Dedifferentiated amniotic fluid mesenchymal stem cell (primary cell): ENCODE results near the gene SUN1.
"Not testable (repeated sequence)": the region's sequence is repeated elsewhere in the genome, so short reads cannot be mapped to it uniquely, and the experiment has no call there.

ENCODE experiments used
- DNase-seq: peaks from one replicate; pipeline ENCODE4 v3.0.0-alpha.2; 2016; ENCODE audit errors: extremely low spot score

SUN1 gene

GRCh38 chr7:835021-835420 is 2.7 kb downstream of the SUN1 start:
- no peak for DNase-seq

- no peak for DNase-seq
These were observed 3.5 kb downstream of the SUN1 start for GRCh38 chr7:835485-836401.

DNA sequence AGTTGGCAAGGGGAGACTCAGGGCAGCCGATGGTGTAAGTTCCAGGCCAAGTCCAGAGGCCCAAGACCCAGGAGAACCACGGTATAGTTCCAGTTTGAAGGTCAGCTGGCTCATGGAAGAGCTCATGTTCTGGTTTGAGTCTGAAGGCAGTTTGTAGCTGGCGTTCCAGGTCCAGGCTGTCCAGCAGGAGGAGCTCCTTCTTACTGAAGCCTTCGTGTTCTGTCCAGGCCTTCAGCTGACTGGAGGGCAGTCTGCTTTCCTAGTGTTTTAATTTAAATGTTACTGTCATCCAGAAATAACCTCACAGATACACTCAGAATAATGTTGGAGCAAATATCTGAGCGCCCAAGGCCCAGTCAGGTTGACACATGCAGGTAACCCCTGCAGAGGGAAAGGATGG is 4.2 kb downstream of the SUN1 start:
- no peak for DNase-seq

- no peak for DNase-seq
These were observed 4.7 kb downstream of the SUN1 start for GRCh38 chr7:837001-837400.

GRCh38 chr7:840001-840600 is 7.8 kb downstream of the SUN1 start:
- no peak for DNase-seq

GRCh38 chr7:841943-842342 is 9.7 kb downstream of the SUN1 start:
- DNase-seq, result no peak

GRCh38 chr7:842431-843031 is 10.3 kb downstream of the SUN1 start:
- DNase-seq, result no peak

DNA sequence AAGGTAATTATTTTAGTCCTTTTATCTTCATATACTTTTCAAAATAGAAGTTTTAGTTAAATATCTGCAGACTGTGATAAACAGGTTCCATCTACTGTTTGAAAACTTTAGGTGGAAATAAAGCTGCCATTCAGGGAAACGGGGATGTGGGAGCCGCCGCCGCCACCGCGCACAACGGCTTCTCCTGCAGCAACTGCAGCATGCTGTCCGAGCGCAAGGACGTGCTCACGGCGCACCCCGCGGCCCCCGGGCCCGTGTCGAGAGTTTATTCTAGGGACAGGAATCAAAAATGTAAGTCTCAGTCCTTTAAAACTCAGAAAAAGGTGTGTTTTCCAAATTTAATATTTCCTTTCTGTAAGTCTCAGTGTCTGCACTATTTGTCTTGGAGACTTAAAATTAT is 11.0 kb downstream of the SUN1 start:
- no peak for DNase-seq

DNA sequence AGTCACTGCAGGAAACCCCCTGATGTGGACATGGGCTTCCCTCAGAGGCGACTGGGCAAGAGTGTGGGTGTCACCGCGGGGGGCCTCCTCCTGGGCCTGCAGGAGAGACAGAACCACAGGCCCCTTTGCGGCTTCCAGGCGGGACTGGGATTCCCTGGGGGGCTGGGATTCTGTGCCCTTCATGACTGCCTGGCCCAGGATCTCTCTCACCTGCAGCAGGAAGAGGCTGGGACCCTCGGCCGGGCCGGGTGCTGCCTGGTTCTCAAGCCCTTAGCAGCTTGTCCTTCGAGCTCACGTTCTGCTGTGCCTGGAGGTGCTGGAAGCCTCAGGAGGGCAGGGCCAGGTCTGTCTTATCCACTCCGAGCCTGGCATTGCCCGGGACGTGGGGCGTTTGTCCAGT is 11.8 kb downstream of the SUN1 start:
- DNase-seq, result no peak

DNA sequence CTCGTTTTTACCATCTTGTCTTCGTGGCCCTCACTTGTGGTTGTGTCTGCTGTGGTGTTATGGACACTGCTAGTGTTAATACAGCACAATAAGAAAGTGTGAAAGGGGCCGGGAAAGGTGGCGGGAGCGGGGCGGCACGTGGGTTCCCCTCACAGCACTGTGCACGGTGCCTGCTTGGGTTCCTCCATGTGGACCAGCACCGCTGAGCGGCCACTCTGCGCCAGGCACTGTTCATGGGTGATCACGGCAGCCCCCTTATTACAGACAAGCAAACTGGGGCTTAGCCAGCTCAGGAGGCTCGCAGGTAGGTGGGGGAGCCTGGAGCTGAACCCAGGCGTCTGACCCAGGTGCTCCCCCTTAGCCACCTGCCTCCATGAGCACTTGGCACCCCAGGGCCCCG is 12.2 kb downstream of the SUN1 start:
- DNase-seq, result no peak

DNA sequence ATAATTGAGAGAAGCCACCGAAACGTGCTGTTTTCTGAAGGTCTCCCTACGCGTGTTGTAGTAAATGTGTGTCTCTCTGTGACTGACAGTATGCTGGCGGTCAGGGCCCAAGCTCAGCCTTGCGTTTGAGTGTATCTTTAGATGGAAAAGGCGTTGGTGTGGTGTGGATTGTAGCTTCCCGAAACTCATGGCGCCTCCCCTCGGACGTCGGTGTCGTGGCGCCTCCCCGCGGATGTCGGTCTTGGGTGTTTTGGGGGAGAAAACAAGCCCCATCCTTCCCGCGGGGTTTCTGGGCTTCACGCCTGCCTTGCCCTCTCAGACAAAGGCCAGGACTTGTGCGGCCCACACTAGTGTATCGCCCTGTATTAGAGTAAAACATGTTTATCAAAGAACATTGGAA is 12.8 kb downstream of the SUN1 start:
- no peak for DNase-seq

DNA sequence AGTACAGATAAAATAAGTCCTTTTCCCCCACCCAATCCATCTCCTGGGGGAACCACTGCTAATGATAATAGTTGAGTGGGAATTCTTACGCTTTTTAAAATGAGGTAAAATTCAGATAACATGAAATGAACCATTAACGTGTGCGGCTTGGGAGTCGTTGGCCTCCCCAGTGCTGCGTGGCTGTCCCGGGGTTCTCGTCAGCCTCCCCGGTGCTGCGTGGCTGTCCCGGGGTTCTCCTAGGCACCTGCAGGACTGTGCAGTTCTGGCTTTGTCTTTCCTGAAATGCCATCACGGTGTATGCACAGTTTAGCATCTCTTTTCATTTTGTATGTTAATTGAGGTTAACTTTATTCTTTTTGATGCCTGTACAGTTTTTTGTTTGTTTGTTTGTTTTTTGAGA is 13.5 kb downstream of the SUN1 start:
- no peak for DNase-seq

DNA sequence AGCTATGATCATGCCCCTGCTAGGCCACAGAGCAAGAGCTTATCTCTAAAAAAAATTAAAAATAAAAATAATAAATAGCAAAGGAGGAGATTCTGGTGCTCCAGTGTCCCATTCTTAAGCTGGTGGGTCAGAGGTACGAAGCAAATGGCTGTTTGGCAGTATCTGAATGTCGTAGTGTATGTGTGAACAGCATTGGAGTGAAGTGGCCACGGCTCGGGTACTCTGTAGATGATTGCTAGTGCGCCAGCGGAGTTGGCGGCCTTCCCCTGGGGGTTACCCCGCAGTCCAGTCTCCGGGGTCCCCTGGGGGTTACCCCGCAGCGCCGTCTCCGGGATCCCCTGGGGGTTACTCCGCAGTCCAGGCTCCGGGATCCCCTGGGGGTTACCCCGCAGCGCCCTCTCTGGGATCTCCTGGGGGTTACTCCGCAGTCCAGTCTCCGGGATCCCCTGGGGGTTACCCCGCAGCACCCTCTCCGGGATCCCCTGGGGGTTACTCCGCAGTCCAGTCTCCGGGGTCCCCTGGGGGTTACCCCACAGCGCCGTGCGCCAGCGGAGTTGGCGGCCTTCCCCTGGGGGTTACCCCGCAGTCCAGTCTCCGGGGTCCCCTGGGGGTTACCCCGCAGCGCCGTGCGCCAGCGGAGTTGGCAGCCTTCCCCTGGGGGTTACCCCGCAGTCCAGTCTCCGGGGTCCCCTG is 14.8 kb downstream of the SUN1 start:
- not testable (repeated sequence) for DNase-seq

DNA sequence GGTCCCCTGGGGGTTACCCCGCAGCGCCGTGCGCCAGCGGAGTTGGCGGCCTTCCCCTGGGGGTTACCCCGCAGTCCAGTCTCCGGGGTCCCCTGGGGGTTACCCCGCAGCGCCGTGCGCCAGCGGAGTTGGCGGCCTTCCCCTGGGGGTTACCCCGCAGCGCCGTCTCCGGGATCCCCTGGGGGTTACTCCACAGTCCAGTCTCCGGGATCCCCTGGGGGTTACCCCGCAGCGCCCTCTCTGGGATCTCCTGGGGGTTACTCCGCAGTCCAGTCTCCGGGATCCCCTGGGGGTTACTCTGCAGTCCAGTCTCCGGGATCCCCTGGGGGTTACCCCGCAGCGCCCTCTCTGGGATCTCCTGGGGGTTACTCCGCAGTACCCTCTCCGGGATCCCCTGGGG is 15.5 kb downstream of the SUN1 start:
- not testable (repeated sequence) for DNase-seq

GRCh38 chr7:849145-849544 is 16.9 kb downstream of the SUN1 start:
- no peak for DNase-seq

GRCh38 chr7:849781-850180 is 17.5 kb downstream of the SUN1 start:
- no peak for DNase-seq

DNA sequence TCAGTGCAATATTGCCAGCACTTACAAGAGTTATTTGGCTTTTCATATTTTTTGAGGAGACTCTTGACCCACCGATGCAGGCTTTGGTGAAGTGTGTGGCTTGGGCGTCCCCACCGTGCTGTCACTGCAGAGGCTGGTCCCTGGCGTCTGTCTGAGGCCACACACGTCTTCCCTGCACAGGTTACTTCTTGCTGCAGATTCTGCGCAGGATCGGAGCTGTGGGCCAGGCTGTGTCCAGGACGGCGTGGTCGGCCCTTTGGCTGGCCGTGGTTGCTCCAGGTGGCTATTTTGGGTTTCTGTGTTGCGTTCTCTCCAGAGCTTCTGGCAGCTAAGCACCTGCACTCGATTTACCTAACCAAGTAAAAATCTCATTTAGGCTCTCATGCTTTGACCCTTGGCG is 18.9 kb downstream of the SUN1 start:
- DNase-seq, result no peak

GRCh38 chr7:853366-854117 is 21.3 kb downstream of the SUN1 start:
- no peak for DNase-seq

DNA sequence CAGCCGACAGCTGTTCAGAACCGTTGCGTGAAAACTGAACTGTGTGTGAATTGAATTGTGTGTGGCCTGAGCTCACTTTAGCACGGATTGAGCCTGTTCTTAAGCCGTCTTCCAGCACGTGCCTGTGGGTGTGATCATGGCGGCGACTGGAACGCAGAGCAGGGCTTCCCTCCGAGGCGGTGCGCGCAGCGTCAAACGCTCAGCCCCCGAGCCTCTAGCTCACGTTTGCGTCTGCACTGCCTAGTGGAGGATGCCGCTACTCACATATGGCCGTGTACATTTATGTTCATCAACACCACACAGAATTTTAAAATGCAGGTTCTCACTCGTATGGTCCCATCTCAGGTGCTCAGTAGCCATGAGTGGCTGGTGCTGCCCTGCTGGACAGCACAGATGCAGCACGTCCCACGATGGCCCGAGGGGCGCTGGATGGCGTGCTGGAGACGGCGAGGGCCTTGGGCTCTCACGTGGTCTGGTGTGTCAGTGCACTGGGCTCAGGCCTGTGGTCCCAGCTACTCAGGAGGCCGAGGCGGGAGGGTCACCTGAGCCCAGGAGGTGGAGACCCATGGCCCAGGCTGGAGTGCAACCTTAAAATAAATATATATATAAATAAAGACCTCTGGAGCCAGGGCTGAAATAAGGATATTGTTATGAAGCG is 22.0 kb downstream of the SUN1 start:
- DNase-seq, result no peak

- no peak for DNase-seq
These were observed 23.6 kb downstream of the SUN1 start for GRCh38 chr7:855686-856369.
